GM12878 (cell line): ENCODE data around the gene XRCC2. TPM values are rescaled to one million over a fixed set of nuclear protein-coding genes. Genes with fewer than 3 reads are reported as not detected.

Experiments
- E2F8 ChIP-seq: fragments of 450-650 bp; IDR thresholded peaks from 2 replicates; pipeline ENCODE4 v1.6.1; 2018; ENCODE audit warnings: mild to moderate bottlenecking, low read depth, moderate library complexity; ENCODE audit not compliant: partially characterized antibody
- KAT2A ChIP-seq: conservative IDR thresholded peaks from 2 replicates; pipeline ENCODE4 v1.6.1; 2011; ENCODE audit warnings: low read depth, low read length; ENCODE audit not compliant: control insufficient read depth
- PKNOX1 ChIP-seq: fragments of 450-650 bp; IDR thresholded peaks from 2 replicates; pipeline ENCODE4 v1.6.1; 2016; ENCODE audit warnings: mild to moderate bottlenecking
- POLR2AphosphoS2 ChIP-seq: IDR thresholded peaks from 2 replicates; pipeline ENCODE4 v1.6.1; 2011; ENCODE audit warnings: low read depth, mild to moderate bottlenecking, low read length, improper control_type of control experiment, moderate library complexity
- SKIL ChIP-seq: fragments of 450-650 bp; IDR thresholded peaks from 2 replicates; pipeline ENCODE4 v1.6.1; 2017; ENCODE audit warnings: mild to moderate bottlenecking, low read depth, inconsistent platforms; ENCODE audit not compliant: poor library complexity, severe bottlenecking
- ZNF274 ChIP-seq: IDR thresholded peaks from one replicate; pipeline ENCODE4 v1.8.0; 2011; ENCODE audit not compliant: insufficient read length, insufficient read depth
- polyA plus RNA-seq, 11 experiments: library from polyadenylated mRNA; depleted of rRNA in 4 of 11; unstranded in 6 of 11; stranded (reverse) in 5 of 11; fragments of >200 nt; fragmentation: Nextera tagmentation in 4 of 11; fragmentation: Illumina TruSeq in 1 of 11; extraction: Ambion mirVana in 4 of 11; extraction: Trizol in 1 of 11; gene quantifications; 1 replicate in 1 of 11; 2 replicates in 10 of 11; pipeline versions ENCODE4 v1.2.1 to v1.2.3, GENCODE V29; 2011 to 2016; ENCODE audit warnings: inconsistent platforms in 2 of 11, missing spikeins in 2 of 11, low read depth in 1 of 11
- total RNA-seq, 4 experiments: library from RNA; depleted of rRNA in 3 of 4; stranded (reverse); fragments of >200 nt in 3 of 4; fragmentation: Illumina TruSeq in 1 of 4; extraction: Trizol in 1 of 4; gene quantifications; 2 replicates each; pipeline versions ENCODE4 v1.2.1 to v1.2.3, GENCODE V29; 2013 to 2021

XRCC2 gene
- total and polyA plus RNA-seq, 10 of the 15 experiments (the other 5 are each of a cell fraction or from before 2014, with no cell fraction given), result 4.8 to 21.4 (median 13.9) TPM

GRCh38 chr7:152608656-152609055 is 67.3 kb downstream of the XRCC2 start (continued):
- TF ChIP-seq SKIL (no peak), E2F8 (no peak), ZNF274 (no peak), POLR2AphosphoS2 (no peak), PKNOX1 (no peak), KAT2A (no peak)
- TF ChIP-seq, all 136 proteins: peak for 0
